Kidney epithelial cell (primary cell): ENCODE measurements around the gene PLEKHM1. TPM values are rescaled to one million over a fixed set of nuclear protein-coding genes. Genes with fewer than 3 reads are reported as not detected.
"Not testable (repeated sequence)": the region's sequence is repeated elsewhere in the genome, so short reads cannot be mapped to it uniquely, and the experiment has no call there.

Experiments
- DNase-seq: peaks from one replicate; pipeline ENCODE4 v3.0.0-alpha.2; 2010; ENCODE audit warnings: low read depth
- H3K27me3 ChIP-seq: 2 replicates; pipeline ENCODE4 v1.6.0; 2011; ENCODE audit warnings: low read length; ENCODE audit not compliant: control insufficient read depth, insufficient read depth
- H3K36me3 ChIP-seq: 2 replicates; pipeline ENCODE4 v1.5.1; 2011; ENCODE audit warnings: low read length; ENCODE audit not compliant: control insufficient read depth, insufficient read depth
- H3K4me3 ChIP-seq: 2 replicates; pipeline ENCODE4 v1.5.1; 2011; ENCODE audit warnings: low read depth, mild to moderate bottlenecking, control low read depth, low read length
- total RNA-seq: library from RNA; depleted of rRNA; stranded (reverse); fragments of >200 nt; gene quantifications from 2 replicates; pipeline ENCODE4 v1.2.3, GENCODE V29; 2015
- TF ChIP-seq, protein P1 (sequence below): IDR thresholded peaks from 2 replicates; pipeline ENCODE4 v1.5.1; 2011; ENCODE audit warnings: mild to moderate bottlenecking, moderate library complexity, low read length, control low read depth, inconsistent platforms; ENCODE audit not compliant: insufficient read depth, poor library complexity, severe bottlenecking

The PLEKHM1 gene
- 33.8 and 42.6 TPM in 2 replicates for total RNA-seq

GRCh38 chr17:45490615-45491433 is at the start of gene PLEKHM1:
Gene PLEKHM1, minus strand, starts transcription at chr17:45490721. Its CDS starts 8,237 bp downstream, at chr17:45482484.
- DNase-seq, H3K27me3 ChIP-seq, H3K36me3 ChIP-seq: not testable (repeated sequence)
- peak within 1 kb of the TSS; percentile 68 for H3K4me3 ChIP-seq

- not testable (repeated sequence) for DNase-seq, H3K36me3 ChIP-seq, H3K4me3 ChIP-seq, H3K27me3 ChIP-seq
Measured at GRCh38 chr17:45538168-45538567, 47.6 kb upstream of the PLEKHM1 start.

GRCh38 chr17:45506072-45506471 is 15.6 kb upstream of the PLEKHM1 start:
- not testable (repeated sequence) for H3K36me3 ChIP-seq, H3K27me3 ChIP-seq, H3K4me3 ChIP-seq, DNase-seq

- not testable (repeated sequence) for H3K4me3 ChIP-seq, DNase-seq, H3K36me3 ChIP-seq, H3K27me3 ChIP-seq
Measured at GRCh38 chr17:45505183-45505582, 14.7 kb upstream of the PLEKHM1 start.

DNA sequence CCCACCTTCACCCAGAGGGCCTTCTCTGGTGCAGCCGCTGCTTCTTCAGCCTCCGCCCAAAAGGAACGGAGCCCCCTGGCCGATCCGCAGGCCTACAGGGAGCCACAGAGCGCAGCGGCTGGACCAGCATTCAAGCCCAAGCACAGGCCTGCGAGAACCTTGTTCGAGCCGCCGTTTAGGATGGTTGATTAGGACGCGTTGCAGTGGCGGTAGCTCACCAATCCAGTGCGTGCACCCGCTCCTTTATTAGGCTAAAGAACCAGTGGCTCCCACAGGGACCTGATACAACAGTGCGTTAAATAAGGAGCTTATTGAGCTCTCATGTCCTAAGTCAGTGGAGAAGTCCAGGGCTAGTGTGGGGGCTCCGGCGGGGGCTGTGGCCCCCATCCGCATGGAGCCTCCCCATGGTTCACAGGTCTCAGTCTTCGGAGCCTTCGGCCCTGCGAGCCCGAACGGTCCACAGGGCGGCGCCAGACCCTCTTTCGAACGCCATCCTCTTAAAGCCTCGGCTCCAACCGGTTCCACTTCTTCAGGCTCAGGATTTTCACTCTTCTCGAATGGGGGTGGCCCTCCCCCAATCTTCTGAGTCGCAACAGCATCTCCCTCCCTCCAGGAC is 10.7 kb upstream of the PLEKHM1 start:
- DNase-seq, H3K27me3 ChIP-seq, H3K4me3 ChIP-seq, H3K36me3 ChIP-seq: not testable (repeated sequence)
- TF ChIP-seq, protein P1, sequence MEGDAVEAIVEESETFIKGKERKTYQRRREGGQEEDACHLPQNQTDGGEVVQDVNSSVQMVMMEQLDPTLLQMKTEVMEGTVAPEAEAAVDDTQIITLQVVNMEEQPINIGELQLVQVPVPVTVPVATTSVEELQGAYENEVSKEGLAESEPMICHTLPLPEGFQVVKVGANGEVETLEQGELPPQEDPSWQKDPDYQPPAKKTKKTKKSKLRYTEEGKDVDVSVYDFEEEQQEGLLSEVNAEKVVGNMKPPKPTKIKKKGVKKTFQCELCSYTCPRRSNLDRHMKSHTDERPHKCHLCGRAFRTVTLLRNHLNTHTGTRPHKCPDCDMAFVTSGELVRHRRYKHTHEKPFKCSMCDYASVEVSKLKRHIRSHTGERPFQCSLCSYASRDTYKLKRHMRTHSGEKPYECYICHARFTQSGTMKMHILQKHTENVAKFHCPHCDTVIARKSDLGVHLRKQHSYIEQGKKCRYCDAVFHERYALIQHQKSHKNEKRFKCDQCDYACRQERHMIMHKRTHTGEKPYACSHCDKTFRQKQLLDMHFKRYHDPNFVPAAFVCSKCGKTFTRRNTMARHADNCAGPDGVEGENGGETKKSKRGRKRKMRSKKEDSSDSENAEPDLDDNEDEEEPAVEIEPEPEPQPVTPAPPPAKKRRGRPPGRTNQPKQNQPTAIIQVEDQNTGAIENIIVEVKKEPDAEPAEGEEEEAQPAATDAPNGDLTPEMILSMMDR = peak; percentile 33

DNA sequence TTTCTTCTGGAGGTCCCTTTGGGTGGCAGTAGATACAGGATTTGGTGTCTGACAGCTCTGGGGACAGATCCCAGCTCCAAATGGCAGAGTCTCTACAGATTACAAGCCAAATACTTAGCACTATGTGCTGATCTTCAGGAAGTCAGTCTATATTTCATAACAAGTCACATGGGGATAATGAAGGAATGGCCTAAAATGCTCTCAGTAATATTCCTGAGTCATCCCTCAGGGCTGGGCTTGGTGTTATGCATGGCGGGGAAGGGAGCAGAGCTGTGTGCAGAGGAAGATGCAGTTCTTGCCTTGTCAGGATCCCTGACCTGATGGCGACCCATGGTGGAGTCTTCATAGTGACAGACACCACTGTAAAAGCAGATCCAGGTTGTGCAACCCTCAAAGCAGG is 10.0 kb upstream of the PLEKHM1 start:
- not testable (repeated sequence) for H3K36me3 ChIP-seq, H3K27me3 ChIP-seq, H3K4me3 ChIP-seq, DNase-seq

GRCh38 chr17:45499208-45499607 is 8.7 kb upstream of the PLEKHM1 start:
- not testable (repeated sequence) for DNase-seq, H3K27me3 ChIP-seq, H3K4me3 ChIP-seq, H3K36me3 ChIP-seq

GRCh38 chr17:45498377-45498776 is 7.9 kb upstream of the PLEKHM1 start:
- not testable (repeated sequence) for H3K4me3 ChIP-seq, DNase-seq, H3K36me3 ChIP-seq, H3K27me3 ChIP-seq

DNA sequence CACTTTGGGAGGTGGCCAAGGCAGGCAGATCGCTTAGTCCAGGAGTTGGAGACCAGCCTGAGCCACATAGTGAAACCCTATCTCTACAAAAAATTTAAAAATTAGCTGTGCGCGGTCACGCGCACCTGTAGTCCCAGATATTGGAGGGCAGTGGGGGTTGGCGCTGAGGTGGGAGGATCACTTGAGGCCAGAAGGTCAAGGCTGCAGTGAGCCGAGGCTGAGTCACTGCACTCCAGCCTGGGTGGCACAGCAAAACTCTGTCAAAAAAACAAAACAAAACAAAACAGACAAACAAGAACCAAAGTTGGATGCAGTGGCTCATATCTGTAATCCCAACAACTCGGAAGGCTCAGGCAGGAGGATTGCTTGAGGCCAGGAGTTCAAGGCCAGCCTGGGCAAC is 6.9 kb upstream of the PLEKHM1 start:
- not testable (repeated sequence) for H3K36me3 ChIP-seq, H3K27me3 ChIP-seq, DNase-seq, H3K4me3 ChIP-seq

DNA sequence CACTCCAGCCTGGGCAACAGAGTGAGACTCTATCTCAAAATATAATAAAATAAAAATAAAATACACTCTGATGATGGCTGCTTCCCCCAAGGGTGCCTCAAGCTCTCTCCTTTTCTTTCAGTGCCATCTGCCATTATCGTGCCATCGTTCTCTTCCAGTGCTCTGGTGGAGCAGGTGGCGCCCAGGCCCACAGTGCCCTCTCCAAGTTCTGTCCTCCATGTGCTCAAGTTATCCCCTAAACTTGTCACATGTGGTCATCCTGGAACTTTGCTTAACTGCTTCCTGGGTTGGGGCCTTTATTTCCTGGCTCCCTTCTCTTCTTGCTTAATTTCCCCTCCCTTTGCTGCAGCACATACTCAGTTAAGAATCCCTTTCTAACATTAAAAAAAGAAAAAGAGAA is 6.0 kb upstream of the PLEKHM1 start:
- DNase-seq, H3K4me3 ChIP-seq, H3K27me3 ChIP-seq, H3K36me3 ChIP-seq: not testable (repeated sequence)

DNA sequence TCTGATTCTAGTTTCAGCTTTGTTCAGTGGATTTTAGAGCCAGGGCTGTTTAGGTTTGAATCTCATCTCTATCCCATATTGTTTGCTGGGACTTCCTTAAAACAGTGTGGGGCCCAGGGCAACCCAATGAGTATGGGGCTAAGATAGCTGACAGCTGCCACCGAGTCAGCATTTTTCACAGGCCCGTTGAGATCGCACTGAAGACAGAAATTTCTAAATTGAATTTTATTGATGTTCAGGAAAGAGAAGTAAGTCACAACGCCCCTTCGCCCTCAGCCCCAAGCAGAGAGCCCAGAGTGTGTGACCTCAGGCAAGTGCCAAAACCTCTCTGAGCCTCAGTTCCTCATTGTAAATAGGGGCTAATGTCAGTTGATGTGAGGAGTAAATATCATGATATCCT is 4.0 kb upstream of the PLEKHM1 start:
- H3K36me3 ChIP-seq, DNase-seq, H3K4me3 ChIP-seq, H3K27me3 ChIP-seq: not testable (repeated sequence)

- DNase-seq, H3K27me3 ChIP-seq, H3K36me3 ChIP-seq, H3K4me3 ChIP-seq: not testable (repeated sequence)
Measured at GRCh38 chr17:45492156-45492555, 1.6 kb upstream of the PLEKHM1 start.

GRCh38 chr17:45490198-45490597 is 323 bp downstream of the PLEKHM1 start:
- H3K4me3 ChIP-seq = peak overlapping the region; percentile 68
- not testable (repeated sequence) for H3K27me3 ChIP-seq, H3K36me3 ChIP-seq, DNase-seq

DNA sequence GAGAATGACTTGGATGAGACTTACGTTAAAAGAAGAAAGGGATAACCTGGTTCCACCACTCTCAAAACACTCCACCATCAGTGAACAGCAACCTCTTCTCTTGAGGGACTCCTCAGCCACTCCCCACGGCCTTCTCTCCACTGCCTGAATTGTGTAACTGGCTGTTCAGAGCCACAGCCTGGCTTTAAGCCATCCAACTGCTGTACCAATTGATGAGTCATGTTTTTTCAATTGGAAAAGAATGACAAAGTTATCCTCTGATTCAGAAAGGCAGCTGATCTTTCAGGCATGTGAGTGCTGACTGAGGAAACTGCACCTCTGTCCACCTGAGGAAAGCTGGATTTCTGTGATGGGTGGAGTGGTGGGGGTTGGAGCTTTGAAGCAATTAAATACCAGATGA is 2.8 kb downstream of the PLEKHM1 start:
- not testable (repeated sequence) for H3K36me3 ChIP-seq, H3K4me3 ChIP-seq, H3K27me3 ChIP-seq
- peak; percentile 76 for DNase-seq
